Measurements from ENCODE around the gene RARRES2. TPM values are rescaled to one million over a fixed set of nuclear protein-coding genes. Genes with fewer than 3 reads are reported as not detected.

Gene RARRES2
- total RNA-seq, 2 experiments from 2014 or later, result not detected

GRCh38 chr7:150377635-150378034, 36.2 kb upstream of the RARRES2 start:
- Histone ChIP-seq H3K36me3 (ENCODE audit: insufficient read depth, low read length) (no peaks in the 10 kb centered on the region), H3K4me2 (ENCODE audit: low read length) (peak overlapping the region; percentile 94), H3K79me2 (ENCODE audit: insufficient read depth, low read depth, low read length) (no peaks in the 10 kb centered on the region), H3K4me3 (ENCODE audit: low read depth, low read length, poor library complexity, severe bottlenecking) (peak overlapping the region; percentile 93), H3K27ac (ENCODE audit: low read depth, low read length, poor library complexity, severe bottlenecking) (peak overlapping the region; percentile 24), H3K4me1 (ENCODE audit: insufficient read depth, low read length, poor library complexity, severe bottlenecking) (peaks cover 71% of the 10 kb centered on the region), H3K9me2 (ENCODE audit: insufficient read depth, low read length) (no peaks in the 10 kb centered on the region), H4K20me1 (ENCODE audit: insufficient read depth, low read length) (no peaks in the 10 kb centered on the region), H2AFZ (ENCODE audit: low read length) (no peak overlapping the region), H3K9me3 (ENCODE audit: low read length) (no peaks in the 10 kb centered on the region)
- ChIA-PET POLR2A (interaction anchor here (1.0 to 2.1 kb wide), 6 partner anchors 9 to 29 kb away, joined by 3 to 16 read pairs (median 11); partner anchors contain the start of gene REPIN1), CTCF (ENCODE audit: unreplicated experiment) (interaction anchor here (1.1 kb wide), 1 partner anchor 9 kb away, joined by 3 read pairs; the partner anchor contains the start of gene REPIN1)
- intact Hi-C loops (cut with micrococcal nuclease; ENCODE audit: unreplicated experiment), result loop anchor here (10.0 kb wide), 2 partner anchors 513 to 597 kb away; partner anchors contain the start of gene KCNH2
- no peak for DNase-seq (ENCODE audit: low spot score)
- TF ChIP-seq, protein P1, sequence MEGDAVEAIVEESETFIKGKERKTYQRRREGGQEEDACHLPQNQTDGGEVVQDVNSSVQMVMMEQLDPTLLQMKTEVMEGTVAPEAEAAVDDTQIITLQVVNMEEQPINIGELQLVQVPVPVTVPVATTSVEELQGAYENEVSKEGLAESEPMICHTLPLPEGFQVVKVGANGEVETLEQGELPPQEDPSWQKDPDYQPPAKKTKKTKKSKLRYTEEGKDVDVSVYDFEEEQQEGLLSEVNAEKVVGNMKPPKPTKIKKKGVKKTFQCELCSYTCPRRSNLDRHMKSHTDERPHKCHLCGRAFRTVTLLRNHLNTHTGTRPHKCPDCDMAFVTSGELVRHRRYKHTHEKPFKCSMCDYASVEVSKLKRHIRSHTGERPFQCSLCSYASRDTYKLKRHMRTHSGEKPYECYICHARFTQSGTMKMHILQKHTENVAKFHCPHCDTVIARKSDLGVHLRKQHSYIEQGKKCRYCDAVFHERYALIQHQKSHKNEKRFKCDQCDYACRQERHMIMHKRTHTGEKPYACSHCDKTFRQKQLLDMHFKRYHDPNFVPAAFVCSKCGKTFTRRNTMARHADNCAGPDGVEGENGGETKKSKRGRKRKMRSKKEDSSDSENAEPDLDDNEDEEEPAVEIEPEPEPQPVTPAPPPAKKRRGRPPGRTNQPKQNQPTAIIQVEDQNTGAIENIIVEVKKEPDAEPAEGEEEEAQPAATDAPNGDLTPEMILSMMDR (conservative IDR thresholded peaks at IDR 0.05; ENCODE audit: low read length), result no peak
- TF ChIP-seq EZH2phosphoT487 (IDR thresholded peaks at IDR 0.05; ENCODE audit: borderline replicate concordance, low read depth, low read length), result no peak
- no TSS peak for BruUV-seq (replicated peaks)

DNA sequence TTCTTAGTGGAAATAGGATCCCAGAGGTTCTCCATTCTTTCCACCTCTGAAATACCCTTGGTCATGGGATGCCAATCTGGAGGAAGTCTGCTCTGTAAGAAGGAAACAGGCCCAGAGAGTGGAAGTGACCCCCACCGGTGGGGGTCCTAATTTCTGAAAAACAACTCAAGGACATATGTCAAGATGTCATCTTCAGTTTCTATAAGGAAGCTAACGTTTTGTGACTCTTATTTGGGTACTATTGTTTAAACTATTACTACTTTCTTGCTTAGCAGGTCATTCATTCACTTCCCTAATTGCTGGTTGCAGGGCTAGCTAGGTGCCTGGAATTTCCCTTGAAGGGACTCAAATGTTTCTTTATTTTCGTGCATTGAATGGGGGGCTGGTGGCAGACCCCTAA, 35.8 kb upstream of the RARRES2 start:
- no TSS peak for BruUV-seq (replicated peaks)
- no peak overlapping the region for H2AFZ ChIP-seq (ENCODE audit: low read length)
- ChIA-PET POLR2A (interaction anchor here (1.0 to 2.1 kb wide), 6 partner anchors 8 to 30 kb away, joined by 3 to 16 read pairs (median 11); partner anchors contain the start of gene REPIN1), CTCF (ENCODE audit: unreplicated experiment) (no interaction called here)
- H3K4me1 ChIP-seq (ENCODE audit: insufficient read depth, low read length, poor library complexity, severe bottlenecking), result peaks cover 66% of the 10 kb centered on the region
- H3K36me3 ChIP-seq (ENCODE audit: insufficient read depth, low read length), result no peaks in the 10 kb centered on the region
- H3K4me3 ChIP-seq (ENCODE audit: low read depth, low read length, poor library complexity, severe bottlenecking), result peak overlapping the region; percentile 93
- H3K79me2 ChIP-seq (ENCODE audit: insufficient read depth, low read depth, low read length), result no peaks in the 10 kb centered on the region
- no peaks in the 10 kb centered on the region for H4K20me1 ChIP-seq (ENCODE audit: insufficient read depth, low read length)
- intact Hi-C loops (cut with micrococcal nuclease; ENCODE audit: unreplicated experiment), result loop anchor here (10.0 kb wide), 2 partner anchors 512 to 598 kb away; partner anchors contain the start of gene KCNH2
- H3K9me2 ChIP-seq (ENCODE audit: insufficient read depth, low read length), result no peaks in the 10 kb centered on the region
- TF ChIP-seq EZH2phosphoT487 (IDR thresholded peaks at IDR 0.05; ENCODE audit: borderline replicate concordance, low read depth, low read length), result no peak
- TF ChIP-seq, protein P1 (conservative IDR thresholded peaks at IDR 0.05; ENCODE audit: low read length), result no peak
- H3K4me2 ChIP-seq (ENCODE audit: low read length), result peak overlapping the region; percentile 94
- no peaks in the 10 kb centered on the region for H3K9me3 ChIP-seq (ENCODE audit: low read length)
- peak; percentile 33 for DNase-seq (ENCODE audit: low spot score)
- peak overlapping the region; percentile 24 for H3K27ac ChIP-seq (ENCODE audit: low read depth, low read length, poor library complexity, severe bottlenecking)

DNA sequence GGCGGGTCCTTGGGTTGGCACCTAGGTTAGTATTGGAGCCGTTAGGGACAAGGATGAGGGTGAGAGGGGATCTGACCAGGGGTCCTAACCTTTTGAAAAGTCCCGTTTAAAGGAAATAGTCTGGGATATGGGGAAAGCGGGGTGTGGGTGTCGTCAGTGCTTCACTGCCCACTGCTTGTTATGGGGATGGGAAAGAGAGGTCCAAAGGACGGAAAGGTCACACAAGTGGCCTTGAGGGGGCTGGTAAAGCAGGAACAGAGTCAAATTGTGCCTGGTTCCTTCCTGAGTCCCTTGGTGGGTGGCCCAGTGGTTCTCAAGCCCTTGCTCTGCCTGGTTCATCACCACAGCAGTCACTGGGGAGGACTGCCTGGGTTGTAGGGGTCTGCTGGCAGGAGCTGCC, 35.1 kb upstream of the RARRES2 start:
- no peak overlapping the region for H2AFZ ChIP-seq (ENCODE audit: low read length)
- H3K27ac ChIP-seq (ENCODE audit: low read depth, low read length, poor library complexity, severe bottlenecking), result no peak overlapping the region
- H3K9me2 ChIP-seq (ENCODE audit: insufficient read depth, low read length), result no peaks in the 10 kb centered on the region
- no peak for DNase-seq (ENCODE audit: low spot score)
- no TSS peak for BruUV-seq (replicated peaks)
- no peaks in the 10 kb centered on the region for H3K36me3 ChIP-seq (ENCODE audit: insufficient read depth, low read length)
- POLR2A ChIA-PET, result interaction anchor here (2.1 kb wide), 3 partner anchors 7 to 30 kb away, joined by 11 to 16 read pairs (median 14); partner anchors contain the start of gene REPIN1
- TF ChIP-seq EZH2phosphoT487 (IDR thresholded peaks at IDR 0.05; ENCODE audit: borderline replicate concordance, low read depth, low read length), result no peak
- TF ChIP-seq, protein P1 (conservative IDR thresholded peaks at IDR 0.05; ENCODE audit: low read length), result no peak
- CTCF ChIA-PET (ENCODE audit: unreplicated experiment), result no interaction called here
- intact Hi-C loops (cut with micrococcal nuclease; ENCODE audit: unreplicated experiment), result loop anchor here (10.0 kb wide), 2 partner anchors 512 to 598 kb away; partner anchors contain the start of gene KCNH2
- peaks cover 60% of the 10 kb centered on the region for H3K4me1 ChIP-seq (ENCODE audit: insufficient read depth, low read length, poor library complexity, severe bottlenecking)
- H3K79me2 ChIP-seq (ENCODE audit: insufficient read depth, low read depth, low read length), result no peaks in the 10 kb centered on the region
- peak overlapping the region; percentile 34; the same call in 1 of the 2 replicates for H3K4me2 ChIP-seq (ENCODE audit: low read length)
- no peaks in the 10 kb centered on the region for H4K20me1 ChIP-seq (ENCODE audit: insufficient read depth, low read length)
- H3K4me3 ChIP-seq (ENCODE audit: low read depth, low read length, poor library complexity, severe bottlenecking), result no peak overlapping the region
- no peaks in the 10 kb centered on the region for H3K9me3 ChIP-seq (ENCODE audit: low read length)

Data from OCI-LY7 (cell line).